Myocyte (in vitro differentiated cells): ENCODE results near the gene IGFBP5. TPM values are rescaled to one million over a fixed set of nuclear protein-coding genes. Genes with fewer than 3 reads are reported as not detected.
A peak's percentile ranks its signal among the peaks of the same experiment; 100 is the strongest.

Experiments used
- DNase-seq: peaks from one replicate; pipeline ENCODE4 v3.0.0-alpha.2; 2012; ENCODE audit warnings: low read depth
- total RNA-seq: library from RNA; depleted of rRNA; stranded (reverse); fragments of >200 nt; gene quantifications from 2 replicates; pipeline ENCODE4 v1.2.3, GENCODE V29; 2014

IGFBP5 gene
- total RNA-seq, 1 donor from 2014 or later, result 23.5 TPM

DNA sequence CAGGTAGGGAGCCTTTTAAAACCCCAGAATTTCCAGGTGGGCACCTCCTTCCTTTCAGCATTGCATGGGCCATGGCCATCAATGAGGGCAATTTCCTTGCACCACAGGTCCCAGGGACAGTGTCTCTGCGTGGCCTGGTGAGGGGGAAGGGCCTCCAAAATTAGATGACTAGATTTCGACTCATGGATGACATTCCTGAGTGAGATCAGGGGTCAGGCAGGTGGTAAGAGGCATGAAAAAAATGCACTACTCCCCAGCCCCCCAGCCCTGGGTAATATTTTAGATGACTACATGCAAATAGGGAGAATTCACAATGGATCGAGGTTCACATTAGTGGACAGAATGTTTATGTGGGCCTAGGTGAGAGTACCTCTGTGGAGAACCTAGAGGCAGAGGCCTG lies 19.0 kb upstream of the IGFBP5 start:
- DNase-seq, result peak; percentile 50

GRCh38 chr2:216713691-216714336 lies 18.5 kb upstream of the IGFBP5 start:
- peak; percentile 89 for DNase-seq

- no peak for DNase-seq
These were observed 16.0 kb upstream of the IGFBP5 start for GRCh38 chr2:216711348-216711747.

- DNase-seq, result no peak
These were observed 15.4 kb upstream of the IGFBP5 start for GRCh38 chr2:216710551-216711301.

GRCh38 chr2:216702756-216703155 lies 7.4 kb upstream of the IGFBP5 start:
- no peak for DNase-seq

DNA sequence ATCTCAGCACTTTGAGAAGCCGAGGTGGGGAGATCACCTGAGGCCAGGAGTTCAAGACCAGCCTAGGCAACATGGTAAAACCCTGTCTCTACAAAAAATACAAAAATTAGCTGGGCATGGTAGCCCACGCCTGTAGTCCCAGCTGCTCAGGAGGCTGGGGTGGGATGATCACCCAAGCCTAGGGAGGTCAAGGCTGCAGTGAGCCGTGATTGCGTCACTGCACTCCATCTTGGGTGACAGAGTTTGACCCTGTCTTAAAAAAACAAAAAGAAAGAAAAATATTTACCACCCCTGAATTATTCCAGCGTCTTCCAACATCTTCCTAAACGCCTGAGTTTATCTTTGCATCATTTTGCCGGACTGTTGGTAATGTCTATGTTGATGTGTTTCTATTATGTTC lies 6.2 kb upstream of the IGFBP5 start:
- DNase-seq, result no peak

- DNase-seq, result no peak
These were observed 5.4 kb upstream of the IGFBP5 start for GRCh38 chr2:216700781-216701180.

GRCh38 chr2:216700088-216700567 lies 4.8 kb upstream of the IGFBP5 start:
- no peak for DNase-seq

GRCh38 chr2:216698895-216699294 lies 3.5 kb upstream of the IGFBP5 start:
- peak; percentile 72 for DNase-seq

- no peak for DNase-seq
These were observed 2.9 kb upstream of the IGFBP5 start for GRCh38 chr2:216698293-216698692.

- peak; percentile 62 for DNase-seq
These were observed 1.6 kb upstream of the IGFBP5 start for GRCh38 chr2:216696751-216697560.

DNA sequence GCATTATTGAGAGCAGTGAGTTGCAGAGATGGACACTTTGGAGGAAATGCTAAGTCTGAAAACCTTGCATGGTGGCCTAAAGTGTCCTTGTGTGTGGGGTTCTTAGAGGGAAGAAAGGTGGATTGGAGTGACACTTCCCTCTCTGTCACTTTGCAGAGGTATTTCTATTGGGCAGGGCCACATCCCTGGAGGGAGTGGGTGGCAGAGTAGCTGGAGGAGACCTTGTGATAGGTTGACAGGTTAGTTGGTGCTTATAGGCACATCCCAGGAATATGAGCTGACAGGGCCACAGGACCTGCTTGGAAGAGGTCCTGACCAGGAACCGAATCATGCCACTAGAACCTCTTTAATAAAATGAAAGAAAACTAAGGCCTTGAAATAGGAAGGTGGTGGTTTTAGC lies 972 bp upstream of the IGFBP5 start:
- no peak for DNase-seq

DNA sequence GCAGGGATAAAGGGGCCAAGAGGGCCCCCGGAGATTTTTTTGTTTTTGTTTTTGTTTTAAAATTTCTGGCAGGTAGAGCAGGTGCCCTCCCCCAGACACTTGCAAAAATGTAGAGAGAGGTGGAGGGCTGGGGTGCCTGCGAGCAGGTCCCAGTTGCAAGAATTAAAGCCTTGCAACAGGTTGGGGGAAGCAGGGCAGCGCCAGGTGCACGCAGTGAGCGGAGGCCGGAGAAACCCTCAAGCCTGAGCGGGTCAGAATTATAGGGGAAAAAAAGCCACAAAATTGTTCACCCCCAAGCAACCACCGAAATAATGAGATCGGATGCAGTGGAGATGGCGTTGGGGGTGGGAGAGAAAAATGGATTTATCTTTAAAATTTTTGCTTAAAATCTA lies 527 bp downstream of the IGFBP5 start:
- DNase-seq, result no peak

GRCh38 chr2:216694082-216694825 lies 1.1 kb downstream of the IGFBP5 start:
- DNase-seq, result no peak

DNA sequence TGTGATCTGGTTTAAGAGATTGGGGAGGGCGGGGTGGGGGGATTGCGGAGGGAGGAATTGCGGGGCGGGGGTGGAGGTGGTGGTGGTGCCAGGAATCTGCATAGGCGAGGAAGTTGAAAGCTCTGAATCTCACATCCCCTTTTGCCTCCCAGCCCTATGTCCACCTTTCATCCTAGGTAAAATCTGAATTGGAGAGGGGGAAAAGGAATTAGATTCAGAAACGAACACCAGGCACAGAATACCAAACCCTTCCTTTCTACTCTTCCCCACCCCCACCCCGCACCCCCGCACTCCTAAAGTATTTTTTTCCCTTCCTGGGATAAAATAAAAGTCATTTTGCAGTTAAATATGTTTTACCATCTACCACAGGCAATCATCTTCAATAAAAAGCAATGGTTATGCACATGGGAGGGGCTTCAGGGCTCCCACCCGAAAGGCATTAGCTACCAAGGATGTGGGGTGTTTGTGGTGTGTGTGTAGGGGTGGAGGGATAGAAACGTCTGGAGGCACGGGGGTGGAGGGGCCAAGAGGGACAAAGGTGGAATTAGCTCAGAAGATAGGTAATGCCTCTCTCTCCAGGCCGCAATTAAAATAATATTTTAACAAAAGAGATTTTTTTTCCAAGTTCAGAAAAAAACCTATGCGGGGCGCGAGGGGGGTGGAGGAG lies 1.8 kb downstream of the IGFBP5 start:
- DNase-seq, result no peak

- peak; percentile 83 for DNase-seq
These were observed 2.5 kb downstream of the IGFBP5 start for GRCh38 chr2:216692636-216693413.

DNA sequence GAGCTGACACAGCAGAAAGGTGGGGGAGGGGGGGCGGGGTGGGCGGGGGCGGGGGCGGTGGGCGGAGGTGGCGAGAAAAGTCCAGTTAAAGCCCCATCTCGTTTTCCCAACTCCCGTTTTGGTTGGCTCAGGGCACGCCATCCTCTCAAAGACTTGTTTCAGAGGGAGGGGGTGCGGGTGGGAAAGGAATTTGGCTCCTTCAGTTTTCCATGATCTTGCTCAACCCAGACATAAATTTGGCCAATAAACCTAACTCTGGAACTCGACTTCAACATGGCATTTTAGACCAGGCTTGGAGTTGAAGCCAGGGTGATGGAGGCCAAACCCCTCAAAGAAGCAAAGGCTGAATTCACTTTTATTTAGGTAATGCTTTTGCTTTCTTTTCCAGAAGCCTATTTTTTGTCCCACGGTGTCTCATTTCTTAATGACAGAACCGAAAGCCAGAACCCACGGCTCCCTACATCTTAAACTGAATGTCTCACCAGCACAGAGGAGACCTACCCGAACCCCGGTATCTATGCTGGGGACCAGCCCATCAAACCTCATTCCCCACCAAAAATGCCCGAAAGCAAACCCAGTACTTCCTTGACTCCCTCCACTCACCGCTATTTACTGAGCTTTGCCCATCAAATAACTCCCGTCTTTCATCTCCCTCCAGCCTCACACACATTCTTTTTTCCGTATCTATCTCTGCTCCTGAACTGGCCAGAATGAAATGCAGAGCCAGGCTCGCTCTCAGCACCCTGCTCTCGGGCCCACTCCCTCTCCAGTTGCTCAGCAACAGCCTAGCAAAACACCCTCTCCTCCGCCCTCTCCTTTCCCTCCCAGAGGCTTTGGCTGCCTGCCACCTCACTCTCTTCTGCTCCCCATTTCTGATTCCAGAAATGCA lies 4.3 kb downstream of the IGFBP5 start:
- DNase-seq, result peak; percentile 87

DNA sequence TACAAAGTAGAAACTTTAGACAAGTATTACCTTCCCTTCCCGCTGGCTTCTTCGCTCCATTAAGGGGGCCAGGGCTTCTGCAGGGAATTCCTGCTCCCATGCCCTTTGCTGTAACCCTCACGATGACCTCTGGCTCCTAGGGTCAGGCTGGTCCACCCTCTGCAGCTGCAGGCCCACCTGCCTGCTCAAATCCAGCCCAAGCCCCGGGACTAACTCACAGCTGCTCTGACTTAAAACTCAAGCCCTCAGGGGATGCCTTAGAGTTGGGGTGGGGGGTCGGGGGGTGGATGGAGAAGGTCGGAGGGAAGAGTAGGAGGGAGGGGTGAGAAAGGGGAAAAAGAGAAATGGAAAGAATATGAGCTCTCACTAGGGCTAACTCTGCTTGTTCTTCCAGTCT lies 4.9 kb downstream of the IGFBP5 start:
- DNase-seq, result no peak

DNA sequence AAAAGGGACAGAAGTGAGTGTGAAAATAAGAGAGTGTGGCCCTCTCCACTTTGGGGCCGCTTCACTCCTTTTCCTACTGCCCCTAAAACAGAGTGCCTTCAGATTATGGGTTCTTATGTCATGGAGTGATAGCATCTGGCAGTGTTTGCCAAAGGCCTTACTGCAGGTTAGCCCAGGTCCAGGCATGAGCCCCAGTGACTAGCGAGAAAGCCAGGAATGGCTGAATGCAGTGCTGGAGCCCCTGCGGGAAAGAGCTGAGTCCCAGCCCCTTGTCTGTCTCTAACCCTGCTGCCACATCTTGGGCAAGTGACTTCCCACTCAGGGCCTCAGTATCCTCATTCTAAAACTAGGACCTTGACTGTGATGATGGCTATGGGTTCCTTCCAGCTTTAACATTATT lies 6.0 kb downstream of the IGFBP5 start:
- no peak for DNase-seq
